Measurements from ENCODE around the gene RAB40B.

- TF ChIP-seq CTCF (IDR thresholded peaks at IDR 0.05; ENCODE audit: poor library complexity) (no peak), EZH2 (IDR thresholded peaks at IDR 0.05; ENCODE audit: borderline replicate concordance) (no peak)
Measured at GRCh38 chr17:82631544-82631943, 67.0 kb downstream of the RAB40B start.

Measured in hepatocyte (in vitro differentiated cells).